ENCODE results near the gene DIRAS3. TPM values are rescaled to one million over a fixed set of nuclear protein-coding genes. Genes with fewer than 3 reads are reported as not detected.

DIRAS3 gene
- total RNA-seq, 1 experiment from 2014 or later: not detected

Other genes with a start within 250 kb of the DIRAS3 start
- 12.0 and 12.5 TPM in 2 replicates for gene GNG12, start 217.2 kb downstream of the DIRAS3 start, total RNA-seq (2022)
- gene WLS, start 181.9 kb upstream of the DIRAS3 start, total RNA-seq (2022): 70.6 and 72.3 TPM in 2 replicates

All from Caco-2 (cell line).